Caco-2 (cell line): Measurements from ENCODE around the gene ARHGEF2. TPM values are rescaled to one million over a fixed set of nuclear protein-coding genes. Genes with fewer than 3 reads are reported as not detected.

Experiments used
- BruUV-seq: library from RNA; stranded (reverse); fragments of 400-500 nt; replicated peaks from 2 replicates; lab custom pipeline; 2021; lab: Mats Ljungman, UMichigan
- CTCF ChIA-PET: fragments of 300-600 bp; sonication (Branson Sonifier 250); formaldehyde crosslinking; loops from one replicate; lab custom pipeline; 2022; ENCODE audit warnings: antibody characterized with exemption; lab: Charles Lee
- POLR2A ChIA-PET: fragments of 300-600 bp; sonication (Branson Sonifier 250); formaldehyde crosslinking; loops from one replicate; lab custom pipeline; 2022; ENCODE audit warnings: antibody characterized with exemption; lab: Charles Lee
- DNase-seq, 2 experiments: peaks; one replicate each; pipeline versions ENCODE4 v3.0.0 to v3.0.0-alpha.2; 2020 to 2022
- H3K27me3 ChIP-seq: replicated peaks from 2 replicates; pipeline ENCODE4 v1.6.0; 2011; ENCODE audit warnings: low read length; ENCODE audit not compliant: control insufficient read depth, insufficient read depth
- H3K36me3 ChIP-seq: 2 replicates; pipeline ENCODE4 v1.5.1; 2011; ENCODE audit warnings: low read length; ENCODE audit not compliant: control insufficient read depth, insufficient read depth
- H3K4me1 ChIP-seq: fragments of 250-450 bp; sonication (Bioruptor Pico); 2 replicates; pipeline ENCODE4 v1.5.1; 2020; ENCODE audit warnings: mild to moderate bottlenecking
- H3K4me3 ChIP-seq: 2 replicates; pipeline ENCODE4 v1.5.1; 2011; ENCODE audit warnings: low read depth, mild to moderate bottlenecking, control low read depth, low read length
- H3K9me3 ChIP-seq: fragments of 250-450 bp; sonication (Bioruptor Pico); 2 replicates; pipeline ENCODE4 v1.5.1; 2020; ENCODE audit warnings: mild to moderate bottlenecking, moderate library complexity
- H3K27ac Mint-ChIP-seq: one replicate; pipeline ENCODE4 v1.8.0; 2022; ENCODE audit warnings: mixed read lengths; ENCODE audit not compliant: unreplicated experiment
- H3K27me3 Mint-ChIP-seq: one replicate; pipeline ENCODE4 v1.8.0; 2022; ENCODE audit warnings: mixed read lengths; ENCODE audit not compliant: insufficient read depth, unreplicated experiment
- H3K36me3 Mint-ChIP-seq: one replicate; pipeline ENCODE4 v1.8.0; 2022; ENCODE audit warnings: mild to moderate bottlenecking, mixed read lengths; ENCODE audit not compliant: insufficient read depth, unreplicated experiment
- H3K4me1 Mint-ChIP-seq: one replicate; pipeline ENCODE4 v1.8.0; 2022; ENCODE audit warnings: low read depth, mixed read lengths; ENCODE audit not compliant: unreplicated experiment
- H3K4me3 Mint-ChIP-seq: one replicate; pipeline ENCODE4 v1.8.0; 2022; ENCODE audit warnings: mild to moderate bottlenecking, moderate library complexity, mixed read lengths; ENCODE audit not compliant: unreplicated experiment
- H3K9me3 Mint-ChIP-seq: one replicate; pipeline ENCODE4 v1.8.0; 2022; ENCODE audit warnings: mixed read lengths; ENCODE audit not compliant: unreplicated experiment
- CTCF ChIP-seq, 2 experiments: fragments of 200-600 bp in 1 of 2; IDR thresholded peaks; 1 replicate in 1 of 2; 2 replicates in 1 of 2; pipeline versions ENCODE4 v1.5.1 to v1.8.0; 2011 to 2022; ENCODE audit warnings: antibody characterized with exemption in 1 of 2, control low read depth in 1 of 2, inconsistent platforms in 1 of 2, low read depth in 1 of 2, low read length in 1 of 2, mild to moderate bottlenecking in 1 of 2, moderate library complexity in 1 of 2; ENCODE audit not compliant: insufficient read depth in 1 of 2, severe bottlenecking in 1 of 2, unreplicated experiment in 1 of 2
- intact Hi-C: fragments of 100-400 bp; cut with micrococcal nuclease; formaldehyde crosslinking; loops from one replicate; pipeline ENCODE4 v1.10.0; 2022; ENCODE audit not compliant: unreplicated experiment
- total RNA-seq: library from RNA; stranded (reverse); gene quantifications from 2 replicates; pipeline ENCODE4 v1.2.3, GENCODE V29; 2022

Gene ARHGEF2
- total RNA-seq, 1 experiment from 2014 or later, result 60.3 TPM

- H3K4me1 ChIP-seq, result peaks cover 7% of the 10 kb centered on the region
- Mint-ChIP-seq H3K9me3 (no peaks in the 10 kb centered on the region), H3K27ac (no peak overlapping the region), H3K4me3 (no peak overlapping the region), H3K27me3 (no peaks in the 10 kb centered on the region), H3K4me1 (peaks cover 10% of the 10 kb centered on the region), H3K36me3 (peaks cover under 1% of the 10 kb centered on the region)
- DNase-seq, result no peak
- intact Hi-C loops, result no loop called here
- ChIA-PET POLR2A (no interaction called here), CTCF (no interaction called here)
- H3K36me3 ChIP-seq, result no peaks in the 10 kb centered on the region
- H3K9me3 ChIP-seq, result no peaks in the 10 kb centered on the region
- no TSS peak for BruUV-seq
- no peaks in the 10 kb centered on the region; the same call in 1 of the 2 replicates for H3K27me3 ChIP-seq
- TF ChIP-seq CTCF (IDR thresholded peaks at IDR 0.05; ENCODE audit: insufficient read depth in 1 of 2, low read depth in 1 of 2, low read length in 1 of 2, severe bottlenecking in 1 of 2, unreplicated experiment in 1 of 2), result no peak
- no peak overlapping the region for H3K4me3 ChIP-seq
These were observed 23.4 kb upstream of the ARHGEF2 start for GRCh38 chr1:156001662-156002171.

- no peaks in the 10 kb centered on the region for H3K36me3 Mint-ChIP-seq
- H3K9me3 Mint-ChIP-seq, result no peaks in the 10 kb centered on the region
- peaks cover 8% of the 10 kb centered on the region for H3K4me1 ChIP-seq
- no peak for TF ChIP-seq CTCF (IDR thresholded peaks at IDR 0.05; ENCODE audit: insufficient read depth in 1 of 2, low read depth in 1 of 2, low read length in 1 of 2, severe bottlenecking in 1 of 2, unreplicated experiment in 1 of 2)
- ChIA-PET POLR2A (no interaction called here), CTCF (no interaction called here)
- H3K4me3 Mint-ChIP-seq, result no peak overlapping the region
- H3K27me3 Mint-ChIP-seq, result no peaks in the 10 kb centered on the region
- intact Hi-C loops, result no loop called here
- H3K27me3 ChIP-seq, result no peaks in the 10 kb centered on the region; the same call in 1 of the 2 replicates
- no peaks in the 10 kb centered on the region for H3K36me3 ChIP-seq
- no peak for DNase-seq
- BruUV-seq, result no TSS peak
- H3K4me3 ChIP-seq, result no peak overlapping the region
- H3K9me3 ChIP-seq, result no peaks in the 10 kb centered on the region
- H3K27ac Mint-ChIP-seq, result no peak overlapping the region
- H3K4me1 Mint-ChIP-seq, result peaks cover 10% of the 10 kb centered on the region
These were observed 22.8 kb upstream of the ARHGEF2 start for GRCh38 chr1:156001021-156001661.

GRCh38 chr1:155999964-156000363, 21.6 kb upstream of the ARHGEF2 start:
- Histone ChIP-seq H3K4me1 (peaks cover 6% of the 10 kb centered on the region), H3K36me3 (no peaks in the 10 kb centered on the region), H3K4me3 (no peak overlapping the region), H3K27me3 (no peaks in the 10 kb centered on the region; the same call in 1 of the 2 replicates), H3K9me3 (no peaks in the 10 kb centered on the region)
- BruUV-seq, result no TSS peak
- CTCF ChIA-PET, result no interaction called here
- no peak for TF ChIP-seq CTCF (IDR thresholded peaks at IDR 0.05; ENCODE audit: insufficient read depth in 1 of 2, low read depth in 1 of 2, low read length in 1 of 2, severe bottlenecking in 1 of 2, unreplicated experiment in 1 of 2)
- Mint-ChIP-seq H3K27me3 (no peaks in the 10 kb centered on the region), H3K36me3 (no peaks in the 10 kb centered on the region), H3K27ac (no peak overlapping the region), H3K9me3 (no peaks in the 10 kb centered on the region), H3K4me1 (peaks cover 11% of the 10 kb centered on the region), H3K4me3 (no peak overlapping the region)
- no peak for DNase-seq
- POLR2A ChIA-PET, result no interaction called here
- intact Hi-C loops, result no loop called here
